NOMO-1 treated with dmso at 0.1 percent for 144 hours (cell line): ENCODE data around the gene LTA4H.
A peak's percentile ranks its signal among the peaks of the same experiment; 100 is the strongest.

Experiments
- DNase-seq: peaks from one replicate; lab custom pipeline; 2025; ENCODE audit not compliant: unreplicated experiment; lab: John Stamatoyannopoulos, UW

LTA4H gene

GRCh38 chr12:96060041-96060440 is 24.7 kb upstream of the LTA4H start:
- DNase-seq: no peak

GRCh38 chr12:96057986-96058553 is 22.7 kb upstream of the LTA4H start:
- no peak for DNase-seq

- DNase-seq: no peak
Observed at GRCh38 chr12:96056646-96057455, 21.5 kb upstream of the LTA4H start.

GRCh38 chr12:96054244-96054610 is 18.8 kb upstream of the LTA4H start:
- DNase-seq: peak; percentile 66

GRCh38 chr12:96053476-96054243 is 18.3 kb upstream of the LTA4H start:
- no peak for DNase-seq

GRCh38 chr12:96051756-96052485 is 16.5 kb upstream of the LTA4H start:
- no peak for DNase-seq

- DNase-seq: no peak
Observed at GRCh38 chr12:96050139-96050538, 14.8 kb upstream of the LTA4H start.

- no peak for DNase-seq
Observed at GRCh38 chr12:96049101-96049500, 13.7 kb upstream of the LTA4H start.

- DNase-seq: no peak
Observed at GRCh38 chr12:96048393-96048969, 13.1 kb upstream of the LTA4H start.

- DNase-seq: peak; percentile 61
Observed at GRCh38 chr12:96047229-96048211, 12.1 kb upstream of the LTA4H start.

- DNase-seq: no peak
Observed at GRCh38 chr12:96046543-96047228, 11.3 kb upstream of the LTA4H start.

- no peak for DNase-seq
Observed at GRCh38 chr12:96045566-96045965, 10.2 kb upstream of the LTA4H start.

GRCh38 chr12:96044943-96045290 is 9.5 kb upstream of the LTA4H start:
- DNase-seq: no peak

GRCh38 chr12:96044017-96044942 is 8.9 kb upstream of the LTA4H start:
- no peak for DNase-seq

GRCh38 chr12:96041181-96041580 is 5.8 kb upstream of the LTA4H start:
- DNase-seq: no peak

GRCh38 chr12:96040305-96041133 is 5.1 kb upstream of the LTA4H start:
- no peak for DNase-seq

- DNase-seq: no peak
Observed at GRCh38 chr12:96039516-96039915, 4.1 kb upstream of the LTA4H start.
